Measurements from ENCODE around the gene ANKRD45. TPM values are rescaled to one million over a fixed set of nuclear protein-coding genes. Genes with fewer than 3 reads are reported as not detected.
"Not testable (repeated sequence)": the region's sequence is repeated elsewhere in the genome, so short reads cannot be mapped to it uniquely, and the experiment has no call there.

The ANKRD45 gene
- total and polyA plus RNA-seq, 8 donors = 0.15 to 0.19 TPM; not detected in 6

GRCh38 chr1:173714441-173714758, 44.7 kb upstream of the ANKRD45 start:
- WGBS, 5 donors = 51 to 68% (median 59%) methylated on average over 3 of the region's 3 CpGs

GRCh38 chr1:173708787-173709186, 39.1 kb upstream of the ANKRD45 start:
- 48 to 91% (median 82%) methylated on average over 2 of the region's 2 CpGs for WGBS, 5 donors
- TF ChIP-seq POLR2AphosphoS5 (IDR thresholded peaks at IDR 0.05) (no peak), EP300 (IDR thresholded peaks at IDR 0.05) (no peak), CTCF (IDR thresholded peaks at IDR 0.05) (no peak), POLR2A (IDR thresholded peaks at IDR 0.05) (no peak)
- Histone ChIP-seq H3K27me3 (peaks cover 0 to 45% (median 14%) of the 10 kb centered on the region in 3 donors), H3K4me3 (no peak overlapping the region), H3K4me1 (no peaks in the 10 kb centered on the region), H3K27ac (no peak overlapping the region), H3K9me3 (no peaks in the 10 kb centered on the region), H3K36me3 (no peaks in the 10 kb centered on the region)
- intact Hi-C loops (cut with DNase I; ENCODE audit: low total_unique reads) = no loop called here
- no peak for DNase-seq

More at GRCh38 chr1:173714441-173714758, 44.7 kb upstream of the ANKRD45 start:
- no peak for DNase-seq
- peak overlapping the region; percentile 83 to 94 (median 94) for H3K27ac ChIP-seq
- intact Hi-C loops (cut with DNase I; ENCODE audit: low total_unique reads) = loop anchor here (10.0 kb wide), 1 partner anchor 280 kb away; no protein-coding TSS in a partner anchor
- TF ChIP-seq CTCF (IDR thresholded peaks at IDR 0.05) (no peak), EP300 (IDR thresholded peaks at IDR 0.05) (no peak), POLR2A (IDR thresholded peaks at IDR 0.05) (no peak), POLR2AphosphoS5 (IDR thresholded peaks at IDR 0.05) (no peak)
- peaks cover 0 to 33% (median 10%) of the 10 kb centered on the region in 3 donors for H3K27me3 ChIP-seq
- peaks cover 4 to 33% (median 23%) of the 10 kb centered on the region in 4 donors for H3K4me1 ChIP-seq
- H3K4me3 ChIP-seq = peak overlapping the region; percentile 63 to 84 (median 74)
- peaks cover 0 to 10% (median 2%) of the 10 kb centered on the region in 4 donors for H3K36me3 ChIP-seq
- H3K9me3 ChIP-seq = no peaks in the 10 kb centered on the region

GRCh38 chr1:173705117-173705516, 35.5 kb upstream of the ANKRD45 start:
- intact Hi-C loops (cut with DNase I; ENCODE audit: low total_unique reads) = no loop called here
- TF ChIP-seq EP300 (IDR thresholded peaks at IDR 0.05) (no peak), POLR2A (IDR thresholded peaks at IDR 0.05) (no peak), POLR2AphosphoS5 (IDR thresholded peaks at IDR 0.05) (no peak)
- DNase-seq = no peak
- 77 to 84% (median 82%) methylated on average over 5 of the region's 5 CpGs for WGBS, 5 donors
- peaks cover 0 to 20% (median 4%) of the 10 kb centered on the region in 3 donors for H3K27me3 ChIP-seq
- H3K36me3 ChIP-seq = no peaks in the 10 kb centered on the region
- no peaks in the 10 kb centered on the region for H3K4me1 ChIP-seq
- H3K27ac ChIP-seq = no peak overlapping the region
- H3K9me3 ChIP-seq = no peaks in the 10 kb centered on the region
- no peak overlapping the region for H3K4me3 ChIP-seq

GRCh38 chr1:173702736-173703135, 33.1 kb upstream of the ANKRD45 start:
- H3K27ac ChIP-seq = no peak overlapping the region
- no peaks in the 10 kb centered on the region for H3K4me1 ChIP-seq
- intact Hi-C loops (cut with DNase I; ENCODE audit: low total_unique reads) = no loop called here
- H3K36me3 ChIP-seq = no peaks in the 10 kb centered on the region
- H3K9me3 ChIP-seq = no peaks in the 10 kb centered on the region
- no peak overlapping the region for H3K4me3 ChIP-seq
- peaks cover 0 to 4% (median 0%) of the 10 kb centered on the region in 3 donors for H3K27me3 ChIP-seq
- no peak for TF ChIP-seq EP300 (IDR thresholded peaks at IDR 0.05)
- TF ChIP-seq CTCF (IDR thresholded peaks at IDR 0.05) = no peak
- TF ChIP-seq POLR2A (IDR thresholded peaks at IDR 0.05) = no peak
- no peak for TF ChIP-seq POLR2AphosphoS5 (IDR thresholded peaks at IDR 0.05)
- WGBS, 5 donors = 76 to 100% (median 84%) methylated on average over 1 of the region's 1 CpG
- no peak for DNase-seq

GRCh38 chr1:173701299-173701698, 31.6 kb upstream of the ANKRD45 start:
- DNase-seq; H3K36me3 ChIP-seq; H3K9me3 ChIP-seq; H3K27ac ChIP-seq; H3K27me3 ChIP-seq; H3K4me1 ChIP-seq; H3K4me3 ChIP-seq; intact Hi-C loops (cut with DNase I; ENCODE audit: low total_unique reads): not testable (repeated sequence)
- WGBS, 5 donors = 94 to 96% (median 95%) methylated on average over 6 of the region's 6 CpGs
